Type B pancreatic cell (in vitro differentiated cells): ENCODE data around the gene ARHGEF28. TPM values are rescaled to one million over a fixed set of nuclear protein-coding genes. Genes with fewer than 3 reads are reported as not detected.

Experiments used
- DNase-seq: peaks from one replicate; pipeline ENCODE4 v3.0.0; 2021; ENCODE audit warnings: mixed read lengths; ENCODE audit not compliant: unreplicated experiment; ENCODE audit errors: extremely low spot score
- H3K27ac Mint-ChIP-seq: 2 replicates; pipeline ENCODE4 v1.8.0; 2021; ENCODE audit warnings: mild to moderate bottlenecking, mixed read lengths
- H3K27me3 Mint-ChIP-seq: 2 replicates; pipeline ENCODE4 v1.8.0; 2021; ENCODE audit warnings: mixed read lengths
- H3K36me3 Mint-ChIP-seq: 2 replicates; pipeline ENCODE4 v1.8.0; 2021; ENCODE audit warnings: mixed read lengths
- H3K4me1 Mint-ChIP-seq: one replicate; pipeline ENCODE4 v1.8.0; 2021; ENCODE audit warnings: mixed read lengths; ENCODE audit not compliant: unreplicated experiment
- H3K4me3 Mint-ChIP-seq: 2 replicates; pipeline ENCODE4 v1.8.0; 2021; ENCODE audit warnings: mild to moderate bottlenecking, mixed read lengths
- H3K9me3 Mint-ChIP-seq: 2 replicates; pipeline ENCODE4 v1.8.0; 2021; ENCODE audit warnings: mixed read lengths
- total RNA-seq: library from RNA; stranded (reverse); gene quantifications from 2 replicates; pipeline ENCODE4 v1.2.1, GENCODE V29; 2021; ENCODE audit warnings: low replicate concordance
- TF ChIP-seq, protein P1 (sequence below): fragments of 200-600 bp; sonication (generic); conservative IDR thresholded peaks from 2 replicates; pipeline ENCODE4 v1.5.0; 2021; ENCODE audit warnings: antibody characterized with exemption, mild to moderate bottlenecking

The ARHGEF28 gene
- total RNA-seq, 1 donor from 2014 or later: 24.9 TPM

DNA sequence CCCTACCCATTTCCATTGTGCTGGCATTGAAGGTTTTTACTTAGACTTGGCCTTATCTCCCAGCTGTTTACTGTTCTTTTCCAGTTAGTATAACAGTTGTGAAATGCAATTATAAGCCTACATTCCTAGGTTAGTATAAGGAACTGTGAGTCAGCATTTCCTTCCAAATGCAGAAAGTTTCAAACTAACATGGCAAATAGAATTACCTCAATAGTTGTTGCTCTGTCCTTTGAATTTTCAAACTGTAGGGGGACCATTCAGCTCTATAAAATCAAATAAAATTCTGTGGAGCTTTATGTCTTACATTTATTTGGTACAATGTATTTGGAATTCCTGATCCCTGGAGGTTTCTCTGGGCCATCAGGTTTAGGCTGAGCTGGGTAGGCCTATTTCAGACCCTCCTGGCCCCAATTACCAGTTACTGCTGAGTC lies 47.2 kb downstream of the ARHGEF28 start:
- no peaks in the 10 kb centered on the region for H3K36me3 Mint-ChIP-seq
- no peak overlapping the region for H3K4me3 Mint-ChIP-seq
- H3K9me3 Mint-ChIP-seq: no peaks in the 10 kb centered on the region
- H3K4me1 Mint-ChIP-seq: peaks cover 3% of the 10 kb centered on the region
- no peak for DNase-seq
- H3K27me3 Mint-ChIP-seq: no peaks in the 10 kb centered on the region
- peak overlapping the region; percentile 51 for H3K27ac Mint-ChIP-seq
- TF ChIP-seq, protein P1, sequence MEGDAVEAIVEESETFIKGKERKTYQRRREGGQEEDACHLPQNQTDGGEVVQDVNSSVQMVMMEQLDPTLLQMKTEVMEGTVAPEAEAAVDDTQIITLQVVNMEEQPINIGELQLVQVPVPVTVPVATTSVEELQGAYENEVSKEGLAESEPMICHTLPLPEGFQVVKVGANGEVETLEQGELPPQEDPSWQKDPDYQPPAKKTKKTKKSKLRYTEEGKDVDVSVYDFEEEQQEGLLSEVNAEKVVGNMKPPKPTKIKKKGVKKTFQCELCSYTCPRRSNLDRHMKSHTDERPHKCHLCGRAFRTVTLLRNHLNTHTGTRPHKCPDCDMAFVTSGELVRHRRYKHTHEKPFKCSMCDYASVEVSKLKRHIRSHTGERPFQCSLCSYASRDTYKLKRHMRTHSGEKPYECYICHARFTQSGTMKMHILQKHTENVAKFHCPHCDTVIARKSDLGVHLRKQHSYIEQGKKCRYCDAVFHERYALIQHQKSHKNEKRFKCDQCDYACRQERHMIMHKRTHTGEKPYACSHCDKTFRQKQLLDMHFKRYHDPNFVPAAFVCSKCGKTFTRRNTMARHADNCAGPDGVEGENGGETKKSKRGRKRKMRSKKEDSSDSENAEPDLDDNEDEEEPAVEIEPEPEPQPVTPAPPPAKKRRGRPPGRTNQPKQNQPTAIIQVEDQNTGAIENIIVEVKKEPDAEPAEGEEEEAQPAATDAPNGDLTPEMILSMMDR: no peak

DNA sequence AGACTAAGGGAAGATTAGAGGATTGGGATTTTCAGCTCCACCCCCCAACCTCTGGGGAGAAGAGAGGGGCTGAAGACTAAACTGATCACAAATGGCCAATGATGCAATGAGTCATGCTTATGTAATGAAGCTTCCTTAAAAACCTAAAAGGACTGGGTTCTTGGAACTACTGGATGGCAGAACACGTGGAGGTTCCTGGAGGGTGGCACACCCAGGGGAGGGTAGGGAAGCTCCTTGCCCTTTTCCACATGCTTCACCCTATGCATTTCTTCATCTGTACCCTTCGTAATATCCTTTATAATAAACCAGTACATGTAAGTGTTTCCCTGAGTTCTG lies 48.6 kb downstream of the ARHGEF28 start:
- no peaks in the 10 kb centered on the region for H3K36me3 Mint-ChIP-seq
- H3K4me1 Mint-ChIP-seq: peaks cover 7% of the 10 kb centered on the region
- no peak for DNase-seq
- H3K4me3 Mint-ChIP-seq: no peak overlapping the region
- H3K9me3 Mint-ChIP-seq: no peaks in the 10 kb centered on the region
- TF ChIP-seq, protein P1: no peak
- H3K27ac Mint-ChIP-seq: no peak overlapping the region
- H3K27me3 Mint-ChIP-seq: no peaks in the 10 kb centered on the region

DNA sequence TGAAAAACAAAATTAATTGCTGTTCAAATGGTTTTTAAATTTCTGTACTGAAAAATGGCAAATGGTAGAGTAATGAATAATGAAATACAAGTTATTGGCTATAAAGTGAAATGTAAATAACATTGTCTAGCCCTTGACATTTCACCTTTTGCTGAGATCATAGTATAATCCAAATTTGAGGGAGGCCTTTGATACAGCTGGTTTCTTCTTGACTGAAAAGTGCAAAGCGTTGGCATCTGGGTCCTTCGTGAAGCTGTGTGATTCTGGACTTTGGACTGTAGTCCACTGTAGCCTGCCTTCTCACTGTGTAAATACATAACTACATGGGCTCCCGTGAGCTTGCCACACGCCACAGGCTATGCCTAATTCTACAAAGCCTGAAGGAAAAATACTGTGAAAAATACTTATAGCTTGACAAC lies 52.3 kb downstream of the ARHGEF28 start:
- DNase-seq: no peak
- TF ChIP-seq, protein P1: no peak
- no peaks in the 10 kb centered on the region for H3K36me3 Mint-ChIP-seq
- no peak overlapping the region for H3K4me3 Mint-ChIP-seq
- H3K27ac Mint-ChIP-seq: peak overlapping the region; percentile 29
- H3K4me1 Mint-ChIP-seq: peaks cover 4% of the 10 kb centered on the region
- no peaks in the 10 kb centered on the region for H3K27me3 Mint-ChIP-seq
- H3K9me3 Mint-ChIP-seq: no peaks in the 10 kb centered on the region

DNA sequence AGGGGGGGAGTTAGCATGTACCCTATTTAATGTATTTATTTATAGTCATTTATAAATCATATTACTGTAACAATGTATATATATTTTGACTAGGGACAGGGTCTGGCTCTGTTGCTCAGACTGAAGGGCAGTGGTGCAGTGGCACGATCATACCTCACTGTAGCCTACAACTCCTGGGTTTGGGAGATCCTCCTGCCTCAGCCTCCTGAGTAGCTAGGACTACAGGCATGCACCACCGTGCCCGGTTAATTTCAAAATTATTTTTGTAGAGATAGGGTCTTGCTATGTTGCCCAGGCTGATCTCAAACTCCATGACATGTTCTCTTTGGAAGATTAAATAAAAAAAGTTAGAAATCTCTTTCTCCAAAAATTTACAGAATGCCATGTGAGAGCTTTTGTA lies 52.8 kb downstream of the ARHGEF28 start:
- H3K27me3 Mint-ChIP-seq: no peaks in the 10 kb centered on the region
- no peaks in the 10 kb centered on the region for H3K36me3 Mint-ChIP-seq
- peak overlapping the region; percentile 29 for H3K27ac Mint-ChIP-seq
- peaks cover 4% of the 10 kb centered on the region for H3K4me1 Mint-ChIP-seq
- no peaks in the 10 kb centered on the region for H3K9me3 Mint-ChIP-seq
- DNase-seq: no peak
- H3K4me3 Mint-ChIP-seq: no peak overlapping the region
- TF ChIP-seq, protein P1: no peak

DNA sequence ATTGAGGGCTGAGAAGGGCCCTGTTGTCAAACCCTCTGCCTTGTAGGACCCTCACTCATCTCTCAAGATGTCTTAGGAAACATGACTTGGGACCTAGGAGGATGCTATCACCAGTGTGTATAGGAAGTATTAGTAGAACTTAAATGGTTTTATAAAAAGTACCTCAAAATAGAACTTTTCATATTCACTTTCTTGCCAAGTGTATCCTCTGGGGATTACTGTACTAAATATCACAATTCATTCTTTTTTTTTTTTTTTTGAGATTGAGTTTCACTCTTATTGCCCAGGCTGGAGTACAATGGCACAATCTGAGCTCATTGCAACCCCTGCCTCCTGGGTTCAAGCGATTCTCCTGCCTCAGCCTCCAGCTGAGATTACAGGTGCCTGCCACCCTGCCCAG lies 56.2 kb downstream of the ARHGEF28 start:
- Mint-ChIP-seq H3K4me3 (no peak overlapping the region), H3K36me3 (peaks cover 17% of the 10 kb centered on the region), H3K27ac (no peak overlapping the region), H3K9me3 (no peaks in the 10 kb centered on the region), H3K4me1 (peaks cover 4% of the 10 kb centered on the region), H3K27me3 (no peaks in the 10 kb centered on the region)
- TF ChIP-seq, protein P1: no peak
- DNase-seq: no peak

DNA sequence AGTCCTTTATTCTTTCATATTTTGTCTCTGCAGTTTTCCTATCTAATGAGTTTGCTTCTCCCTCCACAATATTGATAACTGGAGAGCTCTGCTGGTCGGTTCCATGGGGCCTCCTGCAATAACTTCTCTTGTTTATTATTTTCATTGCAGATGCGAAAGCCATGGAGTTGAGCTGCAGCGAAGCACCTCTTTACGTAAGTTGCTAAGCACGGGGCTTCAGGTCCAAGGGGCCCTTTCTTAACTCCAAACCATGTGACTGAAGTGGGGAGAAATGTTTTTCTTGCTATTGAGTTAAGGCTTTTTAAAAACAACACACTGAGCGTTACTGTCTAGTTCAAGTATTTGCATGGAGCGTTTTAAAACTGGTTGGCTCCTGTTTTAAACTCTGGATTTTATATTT lies 58.7 kb downstream of the ARHGEF28 start:
- Mint-ChIP-seq H3K27ac (no peak overlapping the region), H3K4me3 (no peak overlapping the region)

More for the DNA sequence above, 58.7 kb downstream of the ARHGEF28 start:
- Mint-ChIP-seq H3K9me3 (no peaks in the 10 kb centered on the region), H3K27me3 (no peaks in the 10 kb centered on the region), H3K36me3 (peaks cover 17% of the 10 kb centered on the region), H3K4me1 (no peaks in the 10 kb centered on the region)
- no peak for DNase-seq
- TF ChIP-seq, protein P1: no peak
